ENCODE data around the gene SUN1. TPM values are rescaled to one million over a fixed set of nuclear protein-coding genes. Genes with fewer than 3 reads are reported as not detected.

SUN1 gene
- total RNA-seq (100 to 1,000 TPM; 139 to 163 (median 147) TPM), polyA plus RNA-seq (86.9 TPM)
- long read RNA-seq, donor 1, full-length matches to known transcripts, result 11 of 224 reads
- long read RNA-seq, donor 1, partial matches to known transcripts, result 44 of 224 reads
- long read RNA-seq, donor 1, other reads (novel, unspliced or antisense), result 169 of 224 reads
- long read RNA-seq, donor 2, full-length matches to known transcripts, result 9 of 154 reads
- long read RNA-seq, donor 2, partial matches to known transcripts, result 32 of 154 reads
- long read RNA-seq, donor 2, other reads (novel, unspliced or antisense), result 113 of 154 reads
- long read RNA-seq, donor 3, full-length matches to known transcripts, result 18 of 447 reads
- long read RNA-seq, donor 3, partial matches to known transcripts, result 92 of 447 reads
- long read RNA-seq, donor 3, other reads (novel, unspliced or antisense), result 337 of 447 reads
- long read RNA-seq, donor 4, full-length matches to known transcripts, result 8 of 140 reads
- long read RNA-seq, donor 4, partial matches to known transcripts, result 21 of 140 reads
- long read RNA-seq, donor 4, other reads (novel, unspliced or antisense), result 111 of 140 reads

GRCh38 chr7:832167-832967, at the start of gene SUN1:
TSS of gene SUN1 (plus strand) at chr7:832476. CDS start at chr7:832525, 49 bp downstream.
- ATAC-seq, result peak; percentile 3 to 51
- Histone ChIP-seq H3K27ac (ENCODE audit: low read length) (peak within 1 kb of the TSS; percentile 73), H3K9me3 (ENCODE audit: control insufficient read depth, low read length) (no peaks in the 10 kb centered on the region), H3K4me3 (ENCODE audit: low read length) (peak within 1 kb of the TSS; percentile 1), H3K27me3 (ENCODE audit: control insufficient read depth, insufficient read depth) (no peaks in the 10 kb centered on the region), H3K4me1 (ENCODE audit: control insufficient read depth, insufficient read depth, low read length) (peaks cover 23% of the 10 kb centered on the region)
- intact Hi-C loops (cut with DNase I), result no loop called here
- WGBS, result 57% methylated on average over 24 of the region's 24 CpGs
- DNase-seq, result no peak

GRCh38 chr7:782718-783449, 49.4 kb upstream of the SUN1 start:
- DNase-seq (peak in 1 of 3 donors; percentile 48), ATAC-seq (no peak)
- Histone ChIP-seq H3K4me1 (ENCODE audit: control insufficient read depth, insufficient read depth, low read length) (no peaks in the 10 kb centered on the region), H3K9me3 (ENCODE audit: control insufficient read depth, low read length) (no peaks in the 10 kb centered on the region), H3K27ac (ENCODE audit: low read length) (no peak overlapping the region), H3K27me3 (ENCODE audit: control insufficient read depth, insufficient read depth) (no peaks in the 10 kb centered on the region), H3K4me3 (ENCODE audit: low read length) (no peak overlapping the region)
- 95% methylated on average over 53 of the region's 56 CpGs for WGBS
- intact Hi-C loops (cut with DNase I), result loop anchor here in 1 of 4 donors (10.0 kb wide), 1 partner anchor 92 kb away; the partner anchor contains the start of gene GET4

- DNase-seq (peak in 1 of 3 donors; percentile 45), ATAC-seq (no peak)
- no peaks in the 10 kb centered on the region for H3K27me3 ChIP-seq (ENCODE audit: control insufficient read depth, insufficient read depth)
- intact Hi-C loops (cut with DNase I), result loop anchor here in 1 of 4 donors (10.0 kb wide), 1 partner anchor 91 kb away; the partner anchor contains the start of gene GET4
- no peak overlapping the region for H3K4me3 ChIP-seq (ENCODE audit: low read length)
- no peaks in the 10 kb centered on the region for H3K9me3 ChIP-seq (ENCODE audit: control insufficient read depth, low read length)
- WGBS, result 91% methylated on average over 36 of the region's 36 CpGs
- no peak overlapping the region for H3K27ac ChIP-seq (ENCODE audit: low read length)
- H3K4me1 ChIP-seq (ENCODE audit: control insufficient read depth, insufficient read depth, low read length), result no peaks in the 10 kb centered on the region
Measured at GRCh38 chr7:783556-784490, 48.5 kb upstream of the SUN1 start.

- ATAC-seq (no peak), DNase-seq (peak in 1 of 3 donors; percentile 40)
- H3K4me3 ChIP-seq (ENCODE audit: low read length), result no peak overlapping the region
- intact Hi-C loops (cut with DNase I), result loop anchor here (5.0 to 10.0 kb wide), 4 partner anchors 37 to 92 kb away; partner anchors contain the start of gene GET4 (in 2 of the 4)
- H3K9me3 ChIP-seq (ENCODE audit: control insufficient read depth, low read length), result no peaks in the 10 kb centered on the region
- no peaks in the 10 kb centered on the region for H3K27me3 ChIP-seq (ENCODE audit: control insufficient read depth, insufficient read depth)
- no peaks in the 10 kb centered on the region for H3K4me1 ChIP-seq (ENCODE audit: control insufficient read depth, insufficient read depth, low read length)
- H3K27ac ChIP-seq (ENCODE audit: low read length), result no peak overlapping the region
- 96% methylated on average over 21 of the region's 21 CpGs for WGBS
Measured at GRCh38 chr7:784971-785370, 47.3 kb upstream of the SUN1 start.

- 97% methylated on average over 10 of the region's 10 CpGs for WGBS
- Histone ChIP-seq H3K27ac (ENCODE audit: low read length) (no peak overlapping the region), H3K4me3 (ENCODE audit: low read length) (no peak overlapping the region), H3K9me3 (ENCODE audit: control insufficient read depth, low read length) (no peaks in the 10 kb centered on the region), H3K27me3 (ENCODE audit: control insufficient read depth, insufficient read depth) (no peaks in the 10 kb centered on the region), H3K4me1 (ENCODE audit: control insufficient read depth, insufficient read depth, low read length) (no peaks in the 10 kb centered on the region)
- intact Hi-C loops (cut with DNase I), result loop anchor here (5.0 to 10.0 kb wide), 4 partner anchors 37 to 92 kb away; partner anchors contain the start of gene GET4 (in 2 of the 4)
- ATAC-seq, result no peak
- peak in 1 of 3 donors; percentile 24 for DNase-seq
Measured at GRCh38 chr7:785416-785815, 46.9 kb upstream of the SUN1 start.

- H3K27me3 ChIP-seq (ENCODE audit: control insufficient read depth, insufficient read depth), result no peaks in the 10 kb centered on the region
- intact Hi-C loops (cut with DNase I), result loop anchor here (5.0 to 10.0 kb wide), 4 partner anchors 36 to 91 kb away; partner anchors contain the start of gene GET4 (in 2 of the 4)
- no peaks in the 10 kb centered on the region for H3K9me3 ChIP-seq (ENCODE audit: control insufficient read depth, low read length)
- H3K27ac ChIP-seq (ENCODE audit: low read length), result no peak overlapping the region
- 55% methylated on average over 11 of the region's 11 CpGs for WGBS
- DNase-seq (peak; percentile 74 to 91 (median 91)), ATAC-seq (peak; percentile 71 to 84)
- H3K4me3 ChIP-seq (ENCODE audit: low read length), result no peak overlapping the region
- H3K4me1 ChIP-seq (ENCODE audit: control insufficient read depth, insufficient read depth, low read length), result no peaks in the 10 kb centered on the region
Measured at GRCh38 chr7:786472-787255, 45.6 kb upstream of the SUN1 start.

- intact Hi-C loops (cut with DNase I), result loop anchor here (5.0 to 10.0 kb wide), 4 partner anchors 35 to 90 kb away; partner anchors contain the start of gene GET4 (in 2 of the 4)
- Histone ChIP-seq H3K27me3 (ENCODE audit: control insufficient read depth, insufficient read depth) (no peaks in the 10 kb centered on the region), H3K4me1 (ENCODE audit: control insufficient read depth, insufficient read depth, low read length) (no peaks in the 10 kb centered on the region), H3K4me3 (ENCODE audit: low read length) (no peak overlapping the region), H3K27ac (ENCODE audit: low read length) (no peak overlapping the region), H3K9me3 (ENCODE audit: control insufficient read depth, low read length) (no peaks in the 10 kb centered on the region)
- 92% methylated on average over 27 of the region's 27 CpGs for WGBS
- peak in 1 of 2 donors; percentile 23 for ATAC-seq
- DNase-seq, result peak in 2 of 3 donors; percentile 55
Measured at GRCh38 chr7:787332-788240, 44.7 kb upstream of the SUN1 start.

GRCh38 chr7:791519-791918, 40.8 kb upstream of the SUN1 start:
- H3K4me3 ChIP-seq (ENCODE audit: low read length), result no peak overlapping the region
- no peak for DNase-seq
- ATAC-seq, result no peak
- intact Hi-C loops (cut with DNase I), result no loop called here
- no peaks in the 10 kb centered on the region for H3K27me3 ChIP-seq (ENCODE audit: control insufficient read depth, insufficient read depth)
- H3K9me3 ChIP-seq (ENCODE audit: control insufficient read depth, low read length), result no peaks in the 10 kb centered on the region
- WGBS, result 52% methylated on average over 5 of the region's 5 CpGs
- peaks cover 2% of the 10 kb centered on the region for H3K4me1 ChIP-seq (ENCODE audit: control insufficient read depth, insufficient read depth, low read length)
- no peak overlapping the region for H3K27ac ChIP-seq (ENCODE audit: low read length)

All from right cardiac atrium (tissue), 5 donors.